Parathyroid adenoma (tissue), 2 donors: ENCODE results near the gene ACOX1.

ENCODE experiments used
- H2AFZ ChIP-seq: fragments of 300-600 bp; sonication (generic); one replicate; pipeline ENCODE4 v1.7.0; 2017; ENCODE audit warnings: antibody characterized with exemption, mild to moderate bottlenecking
- H3K27ac ChIP-seq: fragments of 300-600 bp; sonication (generic); one replicate; pipeline ENCODE4 v1.7.0; 2017
- H3K27me3 ChIP-seq: fragments of 300-600 bp; sonication (generic); one replicate; pipeline ENCODE4 v1.7.0; 2017; ENCODE audit warnings: low read length; ENCODE audit not compliant: control insufficient read depth, insufficient read depth
- H3K36me3 ChIP-seq: fragments of 300-600 bp; sonication (generic); one replicate; pipeline ENCODE4 v1.7.0; 2017; ENCODE audit warnings: low read length; ENCODE audit not compliant: control insufficient read depth, insufficient read depth
- H3K4me1 ChIP-seq: fragments of 300-600 bp; sonication (generic); one replicate; pipeline ENCODE4 v1.7.0; 2017; ENCODE audit warnings: control low read depth
- H3K4me2 ChIP-seq: fragments of 300-600 bp; sonication (generic); one replicate; pipeline ENCODE4 v1.7.0; 2017; ENCODE audit warnings: low read length
- H3K4me3 ChIP-seq: fragments of 300-600 bp; sonication (generic); one replicate; pipeline ENCODE4 v1.7.0; 2017; ENCODE audit warnings: low read depth, low read length
- H3K79me2 ChIP-seq: fragments of 300-600 bp; sonication (generic); one replicate; pipeline ENCODE4 v1.7.0; 2017; ENCODE audit warnings: control low read depth
- H3K9ac ChIP-seq: fragments of 300-600 bp; sonication (generic); one replicate; pipeline ENCODE4 v1.7.0; 2017; ENCODE audit warnings: mild to moderate bottlenecking
- H3K9me3 ChIP-seq: fragments of 300-600 bp; sonication (generic); one replicate; pipeline ENCODE4 v1.7.0; 2017; ENCODE audit warnings: low read length; ENCODE audit not compliant: control insufficient read depth
- TF ChIP-seq, protein P1 (sequence below): fragments of 300-600 bp; sonication (generic); IDR thresholded peaks from one replicate; pipeline ENCODE4 v1.7.0; 2017; ENCODE audit warnings: antibody characterized with exemption, mild to moderate bottlenecking
- donor health status: primary hyperparathyroidism.

The ACOX1 gene

DNA sequence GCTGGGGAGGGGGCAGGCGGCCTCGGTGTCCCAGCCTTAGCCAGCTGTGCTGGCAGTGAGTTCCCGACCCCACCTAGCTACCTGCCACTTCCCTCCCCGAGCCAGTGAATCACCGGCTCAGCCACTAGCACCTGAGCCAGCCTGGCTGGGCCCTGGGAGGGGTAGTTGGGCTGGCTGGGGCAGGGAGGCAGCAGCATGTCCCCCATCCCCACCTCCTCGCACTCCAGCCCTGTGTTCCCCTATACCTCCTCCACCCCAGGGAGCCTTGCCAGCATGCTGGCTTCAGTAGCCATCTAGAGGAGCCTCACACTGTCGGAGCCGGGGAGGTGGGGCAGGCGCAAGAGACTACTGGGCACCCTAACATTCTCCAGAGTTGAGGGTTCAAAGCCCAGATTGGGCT lies 45.4 kb upstream of the ACOX1 start:
- Histone ChIP-seq H3K4me1 (peaks cover 7% of the 10 kb centered on the region), H3K4me3 (no peak overlapping the region), H3K79me2 (no peaks in the 10 kb centered on the region), H3K36me3 (no peaks in the 10 kb centered on the region), H3K4me2 (no peak overlapping the region), H3K27ac (no peak overlapping the region), H3K27me3 (no peaks in the 10 kb centered on the region), H3K9me3 (no peaks in the 10 kb centered on the region), H3K9ac (no peak overlapping the region), H2AFZ (no peak overlapping the region)
- TF ChIP-seq, protein P1, sequence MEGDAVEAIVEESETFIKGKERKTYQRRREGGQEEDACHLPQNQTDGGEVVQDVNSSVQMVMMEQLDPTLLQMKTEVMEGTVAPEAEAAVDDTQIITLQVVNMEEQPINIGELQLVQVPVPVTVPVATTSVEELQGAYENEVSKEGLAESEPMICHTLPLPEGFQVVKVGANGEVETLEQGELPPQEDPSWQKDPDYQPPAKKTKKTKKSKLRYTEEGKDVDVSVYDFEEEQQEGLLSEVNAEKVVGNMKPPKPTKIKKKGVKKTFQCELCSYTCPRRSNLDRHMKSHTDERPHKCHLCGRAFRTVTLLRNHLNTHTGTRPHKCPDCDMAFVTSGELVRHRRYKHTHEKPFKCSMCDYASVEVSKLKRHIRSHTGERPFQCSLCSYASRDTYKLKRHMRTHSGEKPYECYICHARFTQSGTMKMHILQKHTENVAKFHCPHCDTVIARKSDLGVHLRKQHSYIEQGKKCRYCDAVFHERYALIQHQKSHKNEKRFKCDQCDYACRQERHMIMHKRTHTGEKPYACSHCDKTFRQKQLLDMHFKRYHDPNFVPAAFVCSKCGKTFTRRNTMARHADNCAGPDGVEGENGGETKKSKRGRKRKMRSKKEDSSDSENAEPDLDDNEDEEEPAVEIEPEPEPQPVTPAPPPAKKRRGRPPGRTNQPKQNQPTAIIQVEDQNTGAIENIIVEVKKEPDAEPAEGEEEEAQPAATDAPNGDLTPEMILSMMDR: no peak

DNA sequence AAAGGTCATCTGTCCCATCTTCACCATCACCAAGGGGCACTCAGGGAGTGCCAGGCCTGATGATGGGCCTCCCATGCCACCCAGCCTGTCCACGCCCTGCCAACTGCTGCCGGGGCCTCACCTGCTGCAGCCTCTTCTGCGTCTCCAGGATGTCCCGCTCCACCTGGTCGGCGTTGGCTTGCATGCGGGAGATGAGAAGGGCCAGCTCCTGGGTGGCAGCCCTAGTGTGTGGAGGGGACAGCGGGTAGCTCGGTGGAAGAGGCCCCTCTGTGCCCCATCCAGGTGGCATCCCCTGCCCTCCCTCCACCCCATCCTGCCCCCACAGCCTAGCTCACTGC lies 44.9 kb upstream of the ACOX1 start:
- Histone ChIP-seq H3K9me3 (no peaks in the 10 kb centered on the region), H3K27me3 (no peaks in the 10 kb centered on the region), H3K4me3 (no peak overlapping the region), H2AFZ (no peak overlapping the region), H3K27ac (no peak overlapping the region), H3K9ac (no peak overlapping the region), H3K79me2 (no peaks in the 10 kb centered on the region), H3K36me3 (no peaks in the 10 kb centered on the region), H3K4me1 (peaks cover 7% of the 10 kb centered on the region), H3K4me2 (no peak overlapping the region)
- TF ChIP-seq, protein P1: no peak

DNA sequence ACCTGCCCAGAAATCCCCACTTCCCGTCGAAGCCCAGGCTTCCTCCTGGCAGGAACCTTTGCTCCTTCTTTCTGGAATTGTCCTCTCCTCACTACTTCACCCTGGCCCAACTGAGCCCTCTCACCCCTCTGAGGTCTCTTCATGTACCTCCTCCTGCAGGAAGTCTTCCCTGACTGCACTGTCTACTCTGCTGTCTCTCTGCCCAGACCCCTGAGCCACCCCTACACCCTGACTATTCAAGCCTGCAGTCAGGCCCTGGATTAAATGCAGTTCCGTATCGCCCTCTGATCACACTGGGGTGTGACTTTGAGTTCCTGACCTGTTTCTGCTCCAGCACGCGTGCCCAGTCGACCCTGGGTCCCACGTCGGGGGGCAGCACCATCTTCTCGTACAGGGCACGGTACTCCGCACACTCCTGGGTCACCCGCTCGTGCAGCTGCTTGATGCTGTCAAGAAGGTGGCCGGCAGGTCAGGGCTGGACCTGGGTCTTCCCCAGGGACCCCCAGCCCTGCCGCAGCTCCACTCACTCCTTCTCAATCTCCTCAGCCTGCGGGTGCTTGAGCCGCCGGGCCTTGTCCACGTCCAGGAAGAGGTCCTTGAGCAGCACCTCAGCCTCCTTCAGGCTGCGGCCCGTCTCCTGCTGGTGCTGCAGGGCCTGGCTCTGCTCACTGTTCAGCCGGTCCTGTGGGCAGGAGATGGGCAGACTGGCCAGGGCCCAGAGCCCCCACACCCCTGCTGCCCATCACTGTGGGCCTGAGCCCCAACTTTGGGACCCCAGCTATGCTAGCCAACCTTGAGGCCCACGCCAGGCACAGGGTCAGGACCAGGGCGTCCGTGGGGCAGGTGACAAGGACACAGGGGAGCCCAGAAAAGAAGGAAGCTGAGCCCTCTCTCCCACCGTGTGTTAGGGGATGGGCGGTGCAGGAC lies 44.3 kb upstream of the ACOX1 start:
- no peak overlapping the region for H3K4me3 ChIP-seq
- no peak overlapping the region for H2AFZ ChIP-seq
- H3K27me3 ChIP-seq: no peaks in the 10 kb centered on the region
- no peak overlapping the region for H3K27ac ChIP-seq
- no peaks in the 10 kb centered on the region for H3K79me2 ChIP-seq
- TF ChIP-seq, protein P1: no peak
- no peak overlapping the region for H3K9ac ChIP-seq
- no peaks in the 10 kb centered on the region for H3K9me3 ChIP-seq
- H3K4me2 ChIP-seq: no peak overlapping the region
- H3K4me1 ChIP-seq: peaks cover 7% of the 10 kb centered on the region
- H3K36me3 ChIP-seq: no peaks in the 10 kb centered on the region

DNA sequence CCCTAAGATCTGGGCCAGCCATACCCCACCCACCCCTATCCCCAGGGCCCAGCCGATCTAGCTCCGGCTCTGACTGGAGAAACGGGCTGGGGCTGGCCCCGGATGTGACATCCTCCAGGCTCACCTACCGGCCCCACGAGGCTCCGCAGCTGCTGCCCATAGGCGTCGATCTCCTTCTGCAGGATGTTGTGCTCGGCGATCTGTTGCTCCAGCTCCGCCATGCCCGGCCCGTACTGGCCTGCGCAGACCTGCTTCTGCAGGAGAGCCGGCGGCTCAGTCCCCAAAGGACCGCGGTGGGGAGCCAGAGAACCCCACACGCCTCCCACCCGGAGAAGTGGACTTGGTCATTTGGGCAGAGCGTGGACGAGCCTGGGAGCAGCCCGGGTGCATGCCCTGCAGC lies 43.3 kb upstream of the ACOX1 start:
- no peaks in the 10 kb centered on the region for H3K9me3 ChIP-seq
- no peak overlapping the region for H3K4me3 ChIP-seq
- no peak overlapping the region for H3K27ac ChIP-seq
- H3K27me3 ChIP-seq: no peaks in the 10 kb centered on the region
- H3K36me3 ChIP-seq: no peaks in the 10 kb centered on the region
- no peaks in the 10 kb centered on the region for H3K4me1 ChIP-seq
- no peaks in the 10 kb centered on the region for H3K79me2 ChIP-seq
- no peak overlapping the region for H2AFZ ChIP-seq
- H3K9ac ChIP-seq: no peak overlapping the region
- TF ChIP-seq, protein P1: no peak
- no peak overlapping the region for H3K4me2 ChIP-seq
